Inflammatory macrophage treated with lipopolysaccharide for 1 hour (primary cell): ENCODE results near the gene RPUSD1.

ENCODE experiments used
- DNase-seq, 2 donors: peaks; one replicate each; pipeline ENCODE4 v3.0.0-alpha.2; 2020 to 2022

The RPUSD1 gene

GRCh38 chr16:798666-799065 is 10.5 kb upstream of the RPUSD1 start:
- no peak for DNase-seq

GRCh38 chr16:797686-798085 is 9.5 kb upstream of the RPUSD1 start:
- no peak for DNase-seq

- no peak for DNase-seq
Measured at GRCh38 chr16:797120-797420, 8.9 kb upstream of the RPUSD1 start.

GRCh38 chr16:796296-797119 is 8.3 kb upstream of the RPUSD1 start:
- no peak for DNase-seq

- no peak for DNase-seq
Measured at GRCh38 chr16:795580-796229, 7.5 kb upstream of the RPUSD1 start.

GRCh38 chr16:794853-795466 is 6.8 kb upstream of the RPUSD1 start:
- DNase-seq: no peak

- DNase-seq: no peak
Measured at GRCh38 chr16:794091-794822, 6.1 kb upstream of the RPUSD1 start.

GRCh38 chr16:793414-793813 is 5.2 kb upstream of the RPUSD1 start:
- DNase-seq: no peak

GRCh38 chr16:792221-792995 is 4.2 kb upstream of the RPUSD1 start:
- DNase-seq: no peak

GRCh38 chr16:791131-791530 is 3.0 kb upstream of the RPUSD1 start:
- no peak for DNase-seq

GRCh38 chr16:790086-790485 is 1.9 kb upstream of the RPUSD1 start:
- DNase-seq: no peak

GRCh38 chr16:789191-789850 is 1.1 kb upstream of the RPUSD1 start:
- no peak for DNase-seq

GRCh38 chr16:788399-789126 is 382 bp upstream of the RPUSD1 start, which contains the start of gene CHTF18:
Gene CHTF18 (plus strand): TSS chr16:788620. CDS start chr16:788685, 65 bp downstream.
- peak; percentile 87 to 93 for DNase-seq

- DNase-seq: no peak
Measured at GRCh38 chr16:787321-787966, 737 bp downstream of the RPUSD1 start.

- peak; percentile 30 to 76 for DNase-seq
Measured at GRCh38 chr16:785563-786535, 2.3 kb downstream of the RPUSD1 start.

- DNase-seq: no peak
Measured at GRCh38 chr16:784431-784830, 3.8 kb downstream of the RPUSD1 start.

- no peak for DNase-seq
Measured at GRCh38 chr16:783404-784161, 4.6 kb downstream of the RPUSD1 start.

GRCh38 chr16:782766-783403 is 5.3 kb downstream of the RPUSD1 start:
- no peak for DNase-seq
